ENCODE results near the gene SHE.

SHE gene

GRCh38 chr1:154442006-154442740 lies 60.0 kb downstream of the SHE start:
- no peak for DNase-seq

DNA sequence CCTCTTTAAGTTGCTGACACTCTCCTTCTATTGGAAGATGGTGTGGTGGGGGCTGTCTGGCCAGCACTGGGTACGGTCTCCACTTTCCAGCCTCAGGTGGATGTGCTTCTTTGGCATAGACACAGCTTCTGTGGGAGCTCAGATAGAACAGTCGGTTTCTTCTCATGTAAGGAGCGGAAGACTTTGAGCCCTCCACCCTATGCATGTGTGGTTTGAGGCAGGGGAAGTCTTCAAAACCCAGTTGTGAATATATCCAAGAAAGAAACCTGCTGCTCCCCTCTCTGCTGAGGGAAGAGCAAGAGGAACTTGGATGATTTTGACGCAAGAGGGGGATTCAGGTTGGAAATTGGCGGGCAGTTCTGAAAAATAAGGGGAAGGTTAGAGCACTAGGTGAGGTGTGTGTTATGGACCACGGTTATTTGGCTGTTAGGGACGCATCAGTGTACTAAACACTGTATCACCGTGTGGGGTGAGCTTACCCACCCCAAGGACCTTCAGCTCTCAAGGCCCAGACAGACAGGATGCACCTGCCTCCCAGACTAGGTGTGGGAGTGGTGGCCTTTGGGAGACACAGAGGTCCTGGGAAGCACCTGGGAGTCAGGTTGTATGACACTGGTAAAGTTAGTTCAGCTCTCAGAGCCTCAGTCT lies 60.8 kb downstream of the SHE start:
- DNase-seq: no peak

DNA sequence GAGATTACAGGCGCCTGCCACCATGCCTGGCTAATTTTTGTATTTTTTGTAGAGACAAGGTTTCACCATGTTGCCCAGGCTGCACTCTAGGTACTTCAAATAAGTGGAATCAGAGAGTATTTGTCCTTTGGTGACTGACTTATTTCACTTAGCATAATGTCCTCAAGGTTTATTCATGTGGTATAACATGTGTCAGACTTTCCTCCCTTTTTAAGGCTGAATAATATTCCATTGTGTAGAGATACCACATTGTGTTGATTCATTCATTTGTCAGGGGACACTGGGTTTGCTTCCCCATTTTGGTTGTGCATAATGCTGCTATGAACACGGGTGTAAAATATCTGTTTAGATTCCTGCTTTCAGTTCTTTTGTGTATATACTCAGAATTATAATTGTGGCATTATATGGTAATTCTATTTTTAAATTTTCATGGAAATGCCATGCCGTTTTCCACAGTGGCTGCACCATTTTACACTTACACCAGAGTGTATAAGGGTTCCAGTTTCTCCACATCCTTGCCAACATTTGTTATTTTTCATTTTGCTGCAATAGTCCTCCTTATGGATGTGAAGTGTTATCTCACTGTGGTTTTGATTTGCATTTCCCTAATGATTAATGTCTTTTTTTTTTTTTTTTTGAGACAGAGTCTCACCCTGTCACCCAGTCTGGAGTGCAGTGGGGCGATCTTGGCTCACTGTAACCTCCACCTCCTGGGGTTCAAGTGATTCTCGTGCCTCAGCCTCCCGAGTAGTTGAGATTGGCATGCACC lies 62.0 kb downstream of the SHE start:
- no peak for DNase-seq

DNA sequence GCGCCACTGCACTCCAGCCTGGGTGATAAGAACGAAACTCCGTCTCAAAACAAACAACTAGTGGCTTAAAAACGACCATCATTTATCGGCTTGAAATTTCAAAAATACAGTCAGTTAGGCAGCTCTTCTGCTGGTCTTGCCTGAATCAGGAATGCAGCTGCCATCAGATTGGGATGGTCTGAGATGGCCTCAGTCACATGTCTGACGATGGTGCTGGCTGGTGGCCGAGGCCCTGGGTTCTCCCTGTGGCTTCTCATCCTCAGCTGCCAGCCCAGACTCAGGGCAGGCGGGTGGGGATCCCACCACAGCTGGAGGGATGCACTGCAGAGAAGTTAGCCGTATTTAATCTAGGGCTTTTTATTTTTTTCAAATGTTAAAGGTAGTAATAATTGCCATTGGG lies 65.8 kb downstream of the SHE start:
- DNase-seq: no peak

GRCh38 chr1:154435599-154436200 lies 66.5 kb downstream of the SHE start:
- DNase-seq: no peak

- peak in 1 of 2 experiments; percentile 62 for DNase-seq
These were observed 67.7 kb downstream of the SHE start for GRCh38 chr1:154434346-154435085.

GRCh38 chr1:154433161-154433764 lies 68.9 kb downstream of the SHE start:
- no peak for DNase-seq

GRCh38 chr1:154431586-154432373 lies 70.4 kb downstream of the SHE start:
- no peak for DNase-seq

DNA sequence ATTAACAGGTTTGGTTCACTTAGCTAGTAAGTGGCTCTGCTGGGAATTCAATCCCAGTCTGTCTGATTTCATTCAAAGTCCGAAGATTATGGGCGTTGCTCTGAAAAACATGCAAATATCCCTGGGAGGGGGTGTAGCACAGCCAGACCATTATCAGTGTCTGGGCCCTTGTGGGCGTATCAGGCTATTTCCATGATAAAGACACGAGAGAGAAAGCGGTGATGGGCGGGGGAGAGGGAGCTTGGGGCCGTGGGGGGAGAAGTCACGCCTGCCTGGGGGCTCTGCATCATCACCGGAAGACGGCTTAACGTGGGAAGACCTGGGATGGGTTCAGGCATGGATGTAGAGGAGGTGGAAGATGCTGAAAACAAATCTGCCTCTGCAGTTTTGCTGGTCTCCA lies 71.3 kb downstream of the SHE start:
- DNase-seq: no peak

DNA sequence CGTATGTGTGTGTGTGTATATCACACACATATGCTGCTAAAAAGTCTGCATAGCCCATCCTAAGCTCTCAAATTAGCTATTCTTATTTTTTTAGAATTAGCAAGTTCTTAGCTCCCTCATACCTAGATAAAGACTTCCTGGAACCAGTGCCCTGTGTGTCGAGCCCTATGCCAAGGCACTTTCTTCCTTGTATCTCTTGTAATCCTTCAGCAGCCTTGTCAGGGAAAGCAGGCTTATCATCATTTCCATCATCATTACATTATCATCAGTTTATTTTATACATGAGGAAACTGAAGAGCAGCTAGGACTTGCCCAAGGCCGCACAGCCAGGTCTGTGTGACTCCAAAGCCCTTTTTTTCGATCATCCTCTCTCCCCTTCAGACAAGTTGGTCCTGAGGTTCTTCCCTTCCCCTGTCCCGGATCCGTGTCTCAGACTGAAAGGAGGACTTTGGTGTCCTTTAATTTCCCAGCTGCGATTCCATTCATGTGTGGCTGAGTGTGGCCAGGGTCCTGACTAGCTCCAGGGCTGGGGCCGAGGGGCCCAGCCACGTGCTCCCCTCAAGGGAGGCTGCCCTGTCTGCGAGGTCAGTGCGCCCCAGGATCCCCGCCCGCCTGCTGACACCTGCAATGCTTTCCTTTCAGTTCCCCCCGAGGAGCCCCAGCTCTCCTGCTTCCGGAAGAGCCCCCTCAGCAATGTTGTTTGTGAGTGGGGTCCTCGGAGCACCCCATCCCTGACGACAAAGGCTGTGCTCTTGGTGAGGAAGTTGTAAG lies 72.2 kb downstream of the SHE start:
- DNase-seq: no peak

All from NCI-H446 (cell line).